Inflammatory macrophage treated with lipopolysaccharide for 1 hour (primary cell): ENCODE measurements around the gene UVRAG.

ENCODE experiments used
- DNase-seq, 2 donors: peaks; one replicate each; pipeline ENCODE4 v3.0.0-alpha.2; 2020 to 2022

UVRAG gene

GRCh38 chr11:75814677-75815344, at the start of gene UVRAG:
Gene UVRAG (plus strand): TSS chr11:75815210. CDS start chr11:75815408, 198 bp downstream.
- DNase-seq = peak; percentile 99 to 100

GRCh38 chr11:75766443-75767227, 48.4 kb upstream of the UVRAG start:
- no peak for DNase-seq

- no peak for DNase-seq
Observed at GRCh38 chr11:75767228-75767572, 47.8 kb upstream of the UVRAG start.

GRCh38 chr11:75767793-75768111, 47.3 kb upstream of the UVRAG start:
- no peak for DNase-seq

- peak in 1 of 2 donors; percentile 68 for DNase-seq
Observed at GRCh38 chr11:75768112-75768908, 46.7 kb upstream of the UVRAG start, which contains the start of gene DGAT2. Gene DGAT2 (plus strand): TSS chr11:75768778. CDS start chr11:75768992, 214 bp downstream.

GRCh38 chr11:75768909-75769771, 45.9 kb upstream of the UVRAG start:
- no peak for DNase-seq

GRCh38 chr11:75770102-75770501, 44.9 kb upstream of the UVRAG start:
- DNase-seq = no peak

GRCh38 chr11:75771646-75772410, 43.2 kb upstream of the UVRAG start:
- DNase-seq = peak; percentile 90 to 96

- DNase-seq = peak; percentile 62 to 74
Observed at GRCh38 chr11:75773595-75774353, 41.2 kb upstream of the UVRAG start.

- no peak for DNase-seq
Observed at GRCh38 chr11:75775056-75775455, 40.0 kb upstream of the UVRAG start.

GRCh38 chr11:75776546-75776945, 38.5 kb upstream of the UVRAG start:
- DNase-seq = no peak

GRCh38 chr11:75777461-75778110, 37.4 kb upstream of the UVRAG start:
- peak; percentile 60 to 66 for DNase-seq

GRCh38 chr11:75778962-75779361, 36.0 kb upstream of the UVRAG start:
- no peak for DNase-seq

- DNase-seq = no peak
Observed at GRCh38 chr11:75779960-75780359, 35.0 kb upstream of the UVRAG start.

- DNase-seq = no peak
Observed at GRCh38 chr11:75780888-75781287, 34.1 kb upstream of the UVRAG start.

- DNase-seq = no peak
Observed at GRCh38 chr11:75781296-75781695, 33.7 kb upstream of the UVRAG start.

GRCh38 chr11:75781831-75782230, 33.2 kb upstream of the UVRAG start:
- no peak for DNase-seq

GRCh38 chr11:75782540-75783263, 32.3 kb upstream of the UVRAG start:
- no peak for DNase-seq

GRCh38 chr11:75783416-75784084, 31.5 kb upstream of the UVRAG start:
- DNase-seq = no peak
